Panc1 (cell line): ENCODE results near the gene DPP7. TPM values are rescaled to one million over a fixed set of nuclear protein-coding genes. Genes with fewer than 3 reads are reported as not detected.
"Not testable (repeated sequence)": the region's sequence is repeated elsewhere in the genome, so short reads cannot be mapped to it uniquely, and the experiment has no call there.

Experiments used
- ATAC-seq: fragments of 200-7000 bp; cut with Tn5 transposase; 2 replicates; pipeline ENCODE4 v1.9.1; 2020; ENCODE audit warnings: mild to moderate bottlenecking, moderate library complexity
- BruUV-seq: library from RNA; stranded (reverse); fragments of 400-500 nt; replicated peaks from 2 replicates; lab custom pipeline; 2021; lab: Mats Ljungman, UMichigan
- CTCF ChIA-PET: fragments of 300-600 bp; sonication (Branson Sonifier 250); formaldehyde crosslinking; loops from one replicate; lab custom pipeline; 2022; ENCODE audit warnings: antibody characterized with exemption; lab: Charles Lee
- POLR2A ChIA-PET: fragments of 300-600 bp; sonication (Branson Sonifier 250); formaldehyde crosslinking; loops from one replicate; lab custom pipeline; 2022; ENCODE audit warnings: antibody characterized with exemption; lab: Charles Lee
- DNase-seq: peaks from one replicate; pipeline ENCODE4 v3.0.0-alpha.2; 2010; ENCODE audit warnings: low read depth, low spot score
- H3K27ac ChIP-seq: 2 replicates; pipeline ENCODE4 v1.5.1; 2011; ENCODE audit warnings: mild to moderate bottlenecking, low read length, inconsistent platforms
- H3K27me3 ChIP-seq: fragments of 200-500 bp; sonication (Bioruptor generic); 2 replicates; pipeline ENCODE4 v1.6.0; 2014; ENCODE audit warnings: low read length, inconsistent platforms; ENCODE audit not compliant: control insufficient read depth, insufficient read depth
- H3K36me3 ChIP-seq: fragments of 200-500 bp; sonication (Bioruptor generic); 2 replicates; pipeline ENCODE4 v1.5.1; 2014; ENCODE audit warnings: inconsistent platforms, mild to moderate bottlenecking, low read length, moderate library complexity; ENCODE audit not compliant: control insufficient read depth, insufficient read depth
- H3K4me1 ChIP-seq: 2 replicates; pipeline ENCODE4 v1.5.1; 2011; ENCODE audit warnings: inconsistent platforms, mild to moderate bottlenecking, low read length, moderate library complexity; ENCODE audit not compliant: control insufficient read depth, insufficient read depth
- H3K4me3 ChIP-seq, 2 experiments: 2 replicates each; pipeline ENCODE4 v1.5.1; 2011 to 2012; ENCODE audit warnings: low read depth in 2 of 2, low read length in 2 of 2, mild to moderate bottlenecking in 2 of 2, inconsistent platforms in 1 of 2, moderate library complexity in 1 of 2
- H3K9me3 ChIP-seq: fragments of 200-500 bp; sonication (Bioruptor generic); 2 replicates; pipeline ENCODE4 v1.5.1; 2014; ENCODE audit warnings: low read depth, mild to moderate bottlenecking, inconsistent platforms, low read length, moderate library complexity; ENCODE audit not compliant: control insufficient read depth, insufficient read depth
- CTCF ChIP-seq: fragments of 450-650 bp; IDR thresholded peaks from 2 replicates; pipeline ENCODE4 v1.5.1; 2017; ENCODE audit warnings: mild to moderate bottlenecking
- POLR2AphosphoS5 ChIP-seq: IDR thresholded peaks from 2 replicates; pipeline ENCODE4 v1.6.1; 2012; ENCODE audit warnings: mild to moderate bottlenecking, low read depth, low read length, moderate library complexity
- REST ChIP-seq, 2 experiments: IDR thresholded peaks; 2 replicates each; pipeline ENCODE4 v1.6.1; 2011 to 2012; ENCODE audit warnings: low read depth in 2 of 2, control low read depth in 1 of 2, low read length in 1 of 2, mild to moderate bottlenecking in 1 of 2, moderate library complexity in 1 of 2; ENCODE audit not compliant: insufficient read depth in 1 of 2
- SIN3A ChIP-seq: IDR thresholded peaks from 2 replicates; pipeline ENCODE4 v1.6.1; 2012; ENCODE audit warnings: low read depth, mild to moderate bottlenecking, low read length, moderate library complexity, borderline replicate concordance; ENCODE audit not compliant: insufficient read depth
- TCF7L2 ChIP-seq: IDR thresholded peaks from 2 replicates; pipeline ENCODE4 v1.6.1; 2011; ENCODE audit warnings: mild to moderate bottlenecking, low read depth, low read length, inconsistent platforms
- in situ Hi-C: cut with HindIII; loops from 2 replicates; pipeline ENCODE4 v1.10.0; 2016; ENCODE audit warnings: low sequenced_read_pairs, low pct_unique_long_range_greater_than_20kb
- intact Hi-C: fragments of 100-400 bp; cut with micrococcal nuclease; formaldehyde crosslinking; loops from one replicate; pipeline ENCODE4 v1.10.0; 2022; ENCODE audit not compliant: unreplicated experiment
- total RNA-seq: library from RNA; stranded (reverse); gene quantifications from one replicate; pipeline ENCODE4 v1.2.1, GENCODE V29; 2021; ENCODE audit not compliant: unreplicated experiment

DPP7 gene
- total RNA-seq, 1 experiment from 2014 or later = 236 TPM

GRCh38 chr9:137121927-137122795 lies 7.6 kb upstream of the DPP7 start:
- DNase-seq, CTCF ChIA-PET, POLR2A ChIA-PET, H3K27me3 ChIP-seq, H3K4me1 ChIP-seq, H3K4me3 ChIP-seq, H3K9me3 ChIP-seq, in situ Hi-C loops, H3K27ac ChIP-seq, intact Hi-C loops, H3K36me3 ChIP-seq: not testable (repeated sequence)
- TSS peak; percentile 56 for BruUV-seq
- peak; percentile 77 for ATAC-seq
- TF ChIP-seq TCF7L2 = 0 out of 2 replicates have a peak, but pooled peaks have one; percentile 56

- POLR2A ChIA-PET = interaction anchor here (0.7 kb wide), 1 partner anchor 33 kb away, joined by 4 read pairs; no protein-coding TSS in a partner anchor
- DNase-seq, H3K4me1 ChIP-seq, in situ Hi-C loops, ATAC-seq, H3K27me3 ChIP-seq, H3K27ac ChIP-seq, H3K9me3 ChIP-seq, CTCF ChIA-PET, H3K36me3 ChIP-seq, BruUV-seq, H3K4me3 ChIP-seq: not testable (repeated sequence)
- intact Hi-C loops = loop anchor here (5.0 kb wide), 1 partner anchor 109 kb away; the partner anchor contains the start of genes CYSRT1 and RNF224
Observed at GRCh38 chr9:137118092-137118603, 3.6 kb upstream of the DPP7 start.

- TF ChIP-seq REST (IDR thresholded peaks at IDR 0.05; ENCODE audit: insufficient read depth in 1 of 2, low read depth in 2 of 2, low read length in 1 of 2) (no peak), CTCF (no peak), SIN3A (no peak), POLR2AphosphoS5 (no peak), TCF7L2 (no peak)
- DNase-seq (no peak), ATAC-seq (no peak)
- H3K4me1 ChIP-seq = 0 out of 2 replicates have a peak, but pooled peaks cover 2% of the 10 kb centered on the region
- in situ Hi-C loops = no loop called here
- no peaks in the 10 kb centered on the region for H3K27me3 ChIP-seq
- no TSS peak for BruUV-seq
- no peaks in the 10 kb centered on the region for H3K36me3 ChIP-seq
- intact Hi-C loops = loop anchor here (5.0 kb wide), 1 partner anchor 110 kb away; the partner anchor contains the start of genes CYSRT1 and RNF224
- H3K9me3 ChIP-seq = no peaks in the 10 kb centered on the region
- ChIA-PET POLR2A (no interaction called here), CTCF (no interaction called here)
- H3K27ac ChIP-seq = no peak overlapping the region
- H3K4me3 ChIP-seq = no peak overlapping the region
Observed at GRCh38 chr9:137117269-137117731, 2.8 kb upstream of the DPP7 start.
